ENCODE measurements around the gene ARMC7. TPM values are rescaled to one million over a fixed set of nuclear protein-coding genes. Genes with fewer than 3 reads are reported as not detected.

Gene ARMC7
- total RNA-seq, 1 experiment from 2014 or later = 43.2 TPM

DNA sequence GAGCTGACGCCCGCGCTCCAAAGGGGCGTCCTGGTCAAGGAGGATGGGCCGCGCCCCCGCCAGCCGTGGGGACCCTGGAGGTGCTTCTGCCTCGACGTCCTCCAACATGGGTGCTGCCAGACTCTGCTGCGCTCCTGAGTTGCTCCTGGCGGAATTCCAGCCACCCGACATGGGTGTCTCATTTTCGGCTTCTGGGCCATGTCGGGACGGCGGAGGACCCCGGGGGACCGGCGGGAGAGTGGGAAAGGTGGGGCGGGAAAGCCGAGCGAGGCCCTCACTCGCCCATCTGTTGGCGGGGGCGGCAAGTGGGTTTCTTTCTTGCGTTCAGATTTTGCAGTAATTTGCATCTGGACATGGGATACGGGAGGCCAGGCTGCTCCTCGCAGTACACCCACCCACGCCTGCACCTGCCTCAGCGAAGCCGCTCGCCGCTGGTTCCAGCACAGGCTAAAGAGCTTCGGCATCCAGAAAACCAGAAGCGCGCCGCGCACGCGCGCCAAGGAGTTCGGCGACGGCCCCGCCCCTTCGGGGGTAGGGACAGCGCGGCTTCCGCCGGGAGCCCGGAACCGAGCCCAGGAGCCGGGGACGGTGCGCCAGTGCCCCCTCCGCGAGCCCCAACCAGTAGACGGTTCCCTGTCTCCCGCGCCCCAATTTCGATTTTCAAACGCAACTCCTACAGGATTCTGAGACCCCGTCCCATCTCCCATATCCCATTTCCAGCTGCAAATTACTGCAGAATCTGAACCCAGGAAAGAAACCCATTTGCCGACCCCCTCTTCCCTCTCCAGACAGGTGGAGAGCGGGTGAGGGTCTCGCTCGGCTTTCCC is at the start of gene ARMC7 (continued):
- TF ChIP-seq, protein P1, sequence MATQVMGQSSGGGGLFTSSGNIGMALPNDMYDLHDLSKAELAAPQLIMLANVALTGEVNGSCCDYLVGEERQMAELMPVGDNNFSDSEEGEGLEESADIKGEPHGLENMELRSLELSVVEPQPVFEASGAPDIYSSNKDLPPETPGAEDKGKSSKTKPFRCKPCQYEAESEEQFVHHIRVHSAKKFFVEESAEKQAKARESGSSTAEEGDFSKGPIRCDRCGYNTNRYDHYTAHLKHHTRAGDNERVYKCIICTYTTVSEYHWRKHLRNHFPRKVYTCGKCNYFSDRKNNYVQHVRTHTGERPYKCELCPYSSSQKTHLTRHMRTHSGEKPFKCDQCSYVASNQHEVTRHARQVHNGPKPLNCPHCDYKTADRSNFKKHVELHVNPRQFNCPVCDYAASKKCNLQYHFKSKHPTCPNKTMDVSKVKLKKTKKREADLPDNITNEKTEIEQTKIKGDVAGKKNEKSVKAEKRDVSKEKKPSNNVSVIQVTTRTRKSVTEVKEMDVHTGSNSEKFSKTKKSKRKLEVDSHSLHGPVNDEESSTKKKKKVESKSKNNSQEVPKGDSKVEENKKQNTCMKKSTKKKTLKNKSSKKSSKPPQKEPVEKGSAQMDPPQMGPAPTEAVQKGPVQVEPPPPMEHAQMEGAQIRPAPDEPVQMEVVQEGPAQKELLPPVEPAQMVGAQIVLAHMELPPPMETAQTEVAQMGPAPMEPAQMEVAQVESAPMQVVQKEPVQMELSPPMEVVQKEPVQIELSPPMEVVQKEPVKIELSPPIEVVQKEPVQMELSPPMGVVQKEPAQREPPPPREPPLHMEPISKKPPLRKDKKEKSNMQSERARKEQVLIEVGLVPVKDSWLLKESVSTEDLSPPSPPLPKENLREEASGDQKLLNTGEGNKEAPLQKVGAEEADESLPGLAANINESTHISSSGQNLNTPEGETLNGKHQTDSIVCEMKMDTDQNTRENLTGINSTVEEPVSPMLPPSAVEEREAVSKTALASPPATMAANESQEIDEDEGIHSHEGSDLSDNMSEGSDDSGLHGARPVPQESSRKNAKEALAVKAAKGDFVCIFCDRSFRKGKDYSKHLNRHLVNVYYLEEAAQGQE (IDR thresholded peaks at IDR 0.05; ENCODE audit: low read depth) = no peak

GRCh38 chr17:75060434-75061054 is 49.2 kb upstream of the ARMC7 start:
- ChIA-PET CTCF (interaction anchor here (0.7 to 3.2 kb wide), 11 partner anchors 9 to 352 kb away, joined by 3 to 18 read pairs (median 9); partner anchors contain the start of gene ARMC7), POLR2A (interaction anchor here (0.6 to 1.4 kb wide), 4 partner anchors 14 to 36 kb away, joined by 3 to 6 read pairs (median 4); partner anchors contain the start of gene SLC16A5), RAD21 (ENCODE audit: low non-redundant PET in 1 of 2, low total read pairs in 2 of 2, uncharacterized antibody in 2 of 2, unreplicated experiment in 2 of 2) (interaction anchor here (0.5 to 1.8 kb wide), 10 partner anchors 19 to 141 kb away, joined by 3 to 8 read pairs (median 4); partner anchors contain the start of gene SLC16A5 (in 1 of the 2))
- Histone ChIP-seq H3K4me3 (replicated peaks in 1 of 2; ENCODE audit: low read depth in 1 of 2, low read length in 2 of 2) (no peak overlapping the region), H4K20me1 (ENCODE audit: insufficient read depth) (no peaks in the 10 kb centered on the region), H3K4me1 (ENCODE audit: control insufficient read depth in 1 of 2, insufficient read depth in 2 of 2, low read length in 2 of 2) (no peaks in the 10 kb centered on the region), H3K4me2 (ENCODE audit: low read length) (no peak overlapping the region), H3K9me3 (ENCODE audit: control insufficient read depth in 1 of 2, insufficient read depth in 1 of 2, low read depth in 1 of 2, low read length in 2 of 2) (no peaks in the 10 kb centered on the region), H2AFZ (ENCODE audit: low read depth, low read length, poor library complexity, severe bottlenecking) (no peak overlapping the region), H3K36me3 (ENCODE audit: control insufficient read depth in 1 of 2, insufficient read depth in 2 of 2, low read length in 2 of 2) (peaks cover 33 to 41% of the 10 kb centered on the region in 2 experiments; a peak in 3 of 4 replicates), H3K9ac (ENCODE audit: low read length) (no peak overlapping the region), H3K27me3 (ENCODE audit: insufficient read depth, low read length) (no peaks in the 10 kb centered on the region), H3K27ac (ENCODE audit: low read depth, low read length) (no peak overlapping the region), H3K79me2 (ENCODE audit: insufficient read depth, low read length) (0 out of 2 replicates have a peak, but pooled peaks cover 4% of the 10 kb centered on the region), H3K9me2 (ENCODE audit: insufficient read depth) (no peaks in the 10 kb centered on the region)
- no peak for ATAC-seq
- BruUV-seq (replicated peaks) = no TSS peak
- intact Hi-C loops (cut with micrococcal nuclease) = no loop called here
- DNase-seq (ENCODE audit: low read depth, low spot score) = no peak
- TF ChIP-seq RAD21 (IDR thresholded peaks at IDR 0.05; ENCODE audit: low read depth) (no peak), ELF1 (IDR thresholded peaks at IDR 0.05; ENCODE audit: borderline replicate concordance, low read depth) (no peak), JUND (IDR thresholded peaks at IDR 0.05) (no peak), EZH2phosphoT487 (IDR thresholded peaks at IDR 0.05; ENCODE audit: borderline replicate concordance) (no peak), POLR2AphosphoS5 (IDR thresholded peaks at IDR 0.05; ENCODE audit: low read depth, low read length) (no peak), EGR1 (IDR thresholded peaks at IDR 0.05; ENCODE audit: low read depth) (no peak), ZBTB33 (IDR thresholded peaks at IDR 0.05; ENCODE audit: extremely low read depth, insufficient replicate concordance, low read length) (no peak), TCF7L2 (IDR thresholded peaks at IDR 0.05; ENCODE audit: borderline replicate concordance, extremely low read depth, insufficient read depth, insufficient read length) (no peak), CBX3 (IDR thresholded peaks at IDR 0.05; ENCODE audit: low read depth) (no peak), ZNF274 (IDR thresholded peaks at IDR 0.05; ENCODE audit: low read depth, low read length) (no peak)
- TF ChIP-seq, protein P1 (IDR thresholded peaks at IDR 0.05; ENCODE audit: low read depth) = no peak

Measured in HCT116 (cell line).